Endodermal cell (in vitro differentiated cells): ENCODE measurements around the gene TACC2. TPM values are rescaled to one million over a fixed set of nuclear protein-coding genes. Genes with fewer than 3 reads are reported as not detected.

ENCODE experiments used
- DNase-seq: peaks from one replicate; pipeline ENCODE4 v3.0.0-alpha.2; 2017
- H3K27ac ChIP-seq: 2 replicates; pipeline ENCODE4 v1.5.1; 2013; ENCODE audit warnings: mild to moderate bottlenecking, low read depth, low read length, moderate library complexity
- H3K27me3 ChIP-seq: 2 replicates; pipeline ENCODE4 v1.6.1; 2013; ENCODE audit warnings: mild to moderate bottlenecking, low read length, moderate library complexity; ENCODE audit not compliant: insufficient read depth, control insufficient read depth, poor library complexity, severe bottlenecking
- H3K36me3 ChIP-seq: 2 replicates; pipeline ENCODE4 v1.7.0; 2013; ENCODE audit warnings: mild to moderate bottlenecking, low read length, moderate library complexity; ENCODE audit not compliant: control insufficient read depth, insufficient read depth
- H3K4me1 ChIP-seq: one replicate; pipeline ENCODE4 v1.7.0; 2013; ENCODE audit warnings: low read length; ENCODE audit not compliant: control insufficient read depth, insufficient read depth
- H3K4me3 ChIP-seq: 2 replicates; pipeline ENCODE4 v1.5.1; 2013; ENCODE audit warnings: mild to moderate bottlenecking, low read length, moderate library complexity
- H3K9ac ChIP-seq: 2 replicates; pipeline ENCODE4 v1.6.1; 2013; ENCODE audit warnings: mild to moderate bottlenecking, low read length, moderate library complexity; ENCODE audit not compliant: poor library complexity, severe bottlenecking; ENCODE audit errors: extremely low read depth
- H3K9me3 ChIP-seq: 2 replicates; pipeline ENCODE4 v1.6.1; 2013; ENCODE audit warnings: mild to moderate bottlenecking, low read length, moderate library complexity; ENCODE audit not compliant: control insufficient read depth
- H3K27ac Mint-ChIP-seq: 2 replicates; pipeline ENCODE4 v1.8.0; 2020; ENCODE audit warnings: mixed read lengths
- H3K27me3 Mint-ChIP-seq: 2 replicates; pipeline ENCODE4 v1.8.0; 2021; ENCODE audit warnings: mild to moderate bottlenecking, mixed read lengths; ENCODE audit not compliant: insufficient read depth
- H3K36me3 Mint-ChIP-seq: 2 replicates; pipeline ENCODE4 v1.8.0; 2020; ENCODE audit warnings: low read depth, mixed read lengths
- H3K4me1 Mint-ChIP-seq: 2 replicates; pipeline ENCODE4 v1.8.0; 2020; ENCODE audit warnings: mixed read lengths
- H3K4me3 Mint-ChIP-seq: 2 replicates; pipeline ENCODE4 v1.8.0; 2020; ENCODE audit warnings: mild to moderate bottlenecking, moderate library complexity, mixed read lengths
- H3K9me3 Mint-ChIP-seq: 2 replicates; pipeline ENCODE4 v1.8.0; 2020; ENCODE audit warnings: mild to moderate bottlenecking, mixed read lengths
- CTCF ChIP-seq: fragments of 200-600 bp; sonication (generic); conservative IDR thresholded peaks from 2 replicates; pipeline ENCODE4 v1.5.0; 2021; ENCODE audit warnings: antibody characterized with exemption, mild to moderate bottlenecking
- WGBS, 2 experiments: methylation state at CpG; one replicate each; pipeline versions ENCODE4 v1.1.5 to v1.1.7; 2013; ENCODE audit warnings: missing lambda C conversion rate in 2 of 2, mixed read lengths in 1 of 2; ENCODE audit not compliant: insufficient coverage in 1 of 2, insufficient read length in 1 of 2; 5-methylcytosine and 5-hydroxymethylcytosine counted together
- total RNA-seq, 2 donors: library from RNA; stranded (reverse); fragmentation: NEBNext Ultra II Directional in 1 of 2; extraction: Animal tissue kit (Norgen Biotek cat#: 25700) in 1 of 2; gene quantifications; 2 replicates in 1 of 2; 3 replicates in 1 of 2; pipeline ENCODE4 v1.2.1, GENCODE V29; 2021

Gene TACC2
- total RNA-seq, 2 donors from 2014 or later, result 24.5 to 34.1 TPM

GRCh38 chr10:122207596-122207995, 218.6 kb downstream of the TACC2 start:
- Histone ChIP-seq H3K9ac (no peak overlapping the region), H3K9me3 (no peaks in the 10 kb centered on the region), H3K4me1 (no peaks in the 10 kb centered on the region), H3K4me3 (no peak overlapping the region), H3K27ac (peak overlapping the region; percentile 3), H3K27me3 (no peaks in the 10 kb centered on the region), H3K36me3 (peaks cover 20% of the 10 kb centered on the region)
- Mint-ChIP-seq H3K36me3 (peaks cover 36% of the 10 kb centered on the region), H3K4me1 (no peaks in the 10 kb centered on the region), H3K9me3 (peaks cover 2% of the 10 kb centered on the region), H3K27ac (no peak overlapping the region), H3K4me3 (no peak overlapping the region), H3K27me3 (no peaks in the 10 kb centered on the region)
- WGBS, 2 experiments, result 94 to 100% methylated on average over 4 to 8 of the region's 8 CpGs
- DNase-seq, result no peak
- no peak for TF ChIP-seq CTCF

GRCh38 chr10:122208571-122209430, 219.8 kb downstream of the TACC2 start:
- no peaks in the 10 kb centered on the region for H3K4me1 ChIP-seq
- H3K27me3 Mint-ChIP-seq, result no peaks in the 10 kb centered on the region
- no peaks in the 10 kb centered on the region for H3K27me3 ChIP-seq
- H3K4me1 Mint-ChIP-seq, result no peaks in the 10 kb centered on the region
- H3K27ac ChIP-seq, result no peak overlapping the region
- H3K9ac ChIP-seq, result no peak overlapping the region
- no peak for DNase-seq
- peak overlapping the region; percentile 2 for H3K27ac Mint-ChIP-seq
- H3K4me3 ChIP-seq, result no peak overlapping the region
- peaks cover 34% of the 10 kb centered on the region for H3K36me3 Mint-ChIP-seq
- H3K4me3 Mint-ChIP-seq, result no peak overlapping the region
- H3K9me3 Mint-ChIP-seq, result peaks cover 2% of the 10 kb centered on the region
- H3K36me3 ChIP-seq, result peaks cover 20% of the 10 kb centered on the region
- H3K9me3 ChIP-seq, result no peaks in the 10 kb centered on the region
- no peak for TF ChIP-seq CTCF
- WGBS, 2 experiments, result 94 to 97% methylated on average over 10 to 14 of the region's 14 CpGs

- H3K9me3 ChIP-seq, result no peaks in the 10 kb centered on the region
- H3K36me3 Mint-ChIP-seq, result peaks cover 29% of the 10 kb centered on the region
- no peak for TF ChIP-seq CTCF
- no peaks in the 10 kb centered on the region for H3K4me1 Mint-ChIP-seq
- H3K27ac Mint-ChIP-seq, result no peak overlapping the region
- no peaks in the 10 kb centered on the region for H3K27me3 ChIP-seq
- 92 to 98% methylated on average over 17 to 30 of the region's 30 CpGs for WGBS, 2 experiments
- H3K4me3 ChIP-seq, result no peak overlapping the region
- no peaks in the 10 kb centered on the region for H3K4me1 ChIP-seq
- H3K27ac ChIP-seq, result no peak overlapping the region
- no peak for DNase-seq
- no peaks in the 10 kb centered on the region for H3K27me3 Mint-ChIP-seq
- no peak overlapping the region for H3K4me3 Mint-ChIP-seq
- H3K9ac ChIP-seq, result no peak overlapping the region
- H3K36me3 ChIP-seq, result peaks cover 20% of the 10 kb centered on the region
- no peaks in the 10 kb centered on the region for H3K9me3 Mint-ChIP-seq
These were observed 221.7 kb downstream of the TACC2 start for GRCh38 chr10:122210481-122211265.
